GM18868 (cell line): ENCODE data around the gene SMIM43.
A peak's percentile ranks its signal among the peaks of the same experiment; 100 is the strongest.

Source experiments
- ATAC-seq: cut with Tn5 transposase; IDR thresholded peaks from one replicate; pipeline ENCODE4 v1.9.1; 2021; ENCODE audit warnings: mild to moderate bottlenecking, moderate library complexity; ENCODE audit not compliant: unreplicated experiment

SMIM43 gene

GRCh38 chr4:121764702-121765367 lies at the start of gene SMIM43:
TSS of gene SMIM43 (minus strand) at chr4:121765164. CDS start at chr4:121765105, 59 bp downstream.
- ATAC-seq: no peak

- no peak for ATAC-seq
These were observed 49.8 kb upstream of the SMIM43 start for GRCh38 chr4:121814756-121815155.

- ATAC-seq: no peak
These were observed 46.2 kb upstream of the SMIM43 start for GRCh38 chr4:121811122-121811521.

GRCh38 chr4:121806411-121806810 lies 41.4 kb upstream of the SMIM43 start:
- no peak for ATAC-seq

GRCh38 chr4:121801715-121802075 lies 36.7 kb upstream of the SMIM43 start:
- no peak for ATAC-seq

GRCh38 chr4:121800961-121801714 lies 36.2 kb upstream of the SMIM43 start, which contains the start of gene EXOSC9:
TSS of gene EXOSC9 (plus strand) at chr4:121801323. CDS start at chr4:121801425, 102 bp downstream.
- ATAC-seq: peak; percentile 85

GRCh38 chr4:121800638-121800960 lies 35.6 kb upstream of the SMIM43 start:
- peak; percentile 33 for ATAC-seq

- no peak for ATAC-seq
These were observed 35.0 kb upstream of the SMIM43 start for GRCh38 chr4:121799867-121800501.

GRCh38 chr4:121799208-121799823 lies 34.4 kb upstream of the SMIM43 start:
- ATAC-seq: no peak

- no peak for ATAC-seq
These were observed 31.3 kb upstream of the SMIM43 start for GRCh38 chr4:121796283-121796682.

GRCh38 chr4:121794505-121795188 lies 29.7 kb upstream of the SMIM43 start:
- ATAC-seq: no peak

- ATAC-seq: no peak
These were observed 28.0 kb upstream of the SMIM43 start for GRCh38 chr4:121792966-121793365.

- no peak for ATAC-seq
These were observed 26.5 kb upstream of the SMIM43 start for GRCh38 chr4:121791481-121791880.

- no peak for ATAC-seq
These were observed 26.0 kb upstream of the SMIM43 start for GRCh38 chr4:121790976-121791375.

GRCh38 chr4:121789960-121790829 lies 25.2 kb upstream of the SMIM43 start:
- ATAC-seq: no peak

GRCh38 chr4:121789455-121789854 lies 24.5 kb upstream of the SMIM43 start:
- no peak for ATAC-seq

GRCh38 chr4:121788896-121789295 lies 23.9 kb upstream of the SMIM43 start:
- ATAC-seq: peak; percentile 97

GRCh38 chr4:121786221-121786620 lies 21.3 kb upstream of the SMIM43 start:
- no peak for ATAC-seq

GRCh38 chr4:121785479-121785878 lies 20.5 kb upstream of the SMIM43 start:
- no peak for ATAC-seq

GRCh38 chr4:121784975-121785374 lies 20.0 kb upstream of the SMIM43 start:
- no peak for ATAC-seq
